H9 (cell line): ENCODE measurements around the gene OSBPL1A. TPM values are rescaled to one million over a fixed set of nuclear protein-coding genes. Genes with fewer than 3 reads are reported as not detected.

ENCODE experiments used
- DNase-seq: peaks from one replicate; pipeline ENCODE4 v3.0.0-alpha.2; 2017
- H2AFZ ChIP-seq: one replicate; pipeline ENCODE4 v1.6.1; 2013; ENCODE audit warnings: mild to moderate bottlenecking, low read length, control low read depth, moderate library complexity
- H2AK5ac ChIP-seq: 2 replicates; pipeline ENCODE4 v1.6.1; 2013; ENCODE audit warnings: low read length, control low read depth, mixed read lengths; ENCODE audit not compliant: insufficient read length
- H2BK120ac ChIP-seq: one replicate; pipeline ENCODE4 v1.6.1; 2013; ENCODE audit warnings: low read depth, mild to moderate bottlenecking, low read length, control low read depth, inconsistent platforms; ENCODE audit not compliant: poor library complexity, severe bottlenecking
- H2BK12ac ChIP-seq: 2 replicates; pipeline ENCODE4 v1.6.1; 2013; ENCODE audit warnings: low read length, control low read depth, mixed read lengths, low read depth; ENCODE audit not compliant: insufficient read length
- H2BK15ac ChIP-seq: 2 replicates; pipeline ENCODE4 v1.6.1; 2013; ENCODE audit warnings: low read depth, low read length, control low read depth
- H2BK20ac ChIP-seq: one replicate; pipeline ENCODE4 v1.6.1; 2013; ENCODE audit warnings: low read depth, mild to moderate bottlenecking, low read length, control low read depth, inconsistent platforms; ENCODE audit not compliant: poor library complexity, severe bottlenecking
- H2BK5ac ChIP-seq: 2 replicates; pipeline ENCODE4 v1.6.1; 2013; ENCODE audit warnings: low read length, control low read depth, mixed read lengths; ENCODE audit not compliant: insufficient read length
- H3K14ac ChIP-seq: 2 replicates; pipeline ENCODE4 v1.6.1; 2013; ENCODE audit warnings: low read length, control low read depth; ENCODE audit not compliant: insufficient read depth
- H3K18ac ChIP-seq: 2 replicates; pipeline ENCODE4 v1.6.1; 2013; ENCODE audit warnings: low read depth, mild to moderate bottlenecking, mixed read lengths, low read length, control low read depth; ENCODE audit not compliant: insufficient read length
- H3K23ac ChIP-seq: 2 replicates; pipeline ENCODE4 v1.6.1; 2013; ENCODE audit warnings: low read length, control low read depth, mixed read lengths, low read depth; ENCODE audit not compliant: insufficient read length
- H3K23me2 ChIP-seq: 2 replicates; pipeline ENCODE4 v1.6.1; 2013; ENCODE audit warnings: low read depth, mild to moderate bottlenecking, mixed read lengths, low read length, control low read depth; ENCODE audit not compliant: insufficient read length, poor library complexity, severe bottlenecking
- H3K27ac ChIP-seq: 2 replicates; pipeline ENCODE4 v1.5.1; 2013; ENCODE audit warnings: low read length, control low read depth, mixed read lengths, low read depth; ENCODE audit not compliant: insufficient read length
- H3K27me3 ChIP-seq: 2 replicates; pipeline ENCODE4 v1.6.1; 2013; ENCODE audit warnings: low read length, control low read depth, inconsistent platforms; ENCODE audit not compliant: insufficient read depth
- H3K4ac ChIP-seq: 2 replicates; pipeline ENCODE4 v1.6.1; 2013; ENCODE audit warnings: low read depth, mild to moderate bottlenecking, control low read depth, inconsistent platforms, low read length, moderate library complexity
- H3K4me1 ChIP-seq: 2 replicates; pipeline ENCODE4 v1.6.1; 2013; ENCODE audit warnings: low read length, control low read depth, inconsistent platforms; ENCODE audit not compliant: insufficient read depth
- H3K4me2 ChIP-seq: 2 replicates; pipeline ENCODE4 v1.6.1; 2013; ENCODE audit warnings: low read length, control low read depth, mixed read lengths; ENCODE audit not compliant: insufficient read length, insufficient read depth
- H3K56ac ChIP-seq: 2 replicates; pipeline ENCODE4 v1.6.1; 2013; ENCODE audit warnings: low read depth, mild to moderate bottlenecking, mixed read lengths, low read length, control low read depth; ENCODE audit not compliant: insufficient read length
- H3K79me1 ChIP-seq: 2 replicates; pipeline ENCODE4 v1.6.1; 2013; ENCODE audit warnings: low read depth, mild to moderate bottlenecking, moderate library complexity, low read length, control low read depth, inconsistent platforms; ENCODE audit not compliant: insufficient read depth, poor library complexity, severe bottlenecking
- H3K79me2 ChIP-seq: 2 replicates; pipeline ENCODE4 v1.6.1; 2013; ENCODE audit warnings: low read length, control low read depth, inconsistent platforms; ENCODE audit not compliant: insufficient read depth
- H3K9ac ChIP-seq: 2 replicates; pipeline ENCODE4 v1.6.1; 2013; ENCODE audit warnings: low read length, control low read depth, mixed read lengths; ENCODE audit not compliant: insufficient read length; ENCODE audit errors: extremely low read depth
- H3K9me3 ChIP-seq: one replicate; pipeline ENCODE4 v1.6.1; 2013; ENCODE audit warnings: low read depth, low read length, inconsistent platforms; ENCODE audit not compliant: control insufficient read depth
- H3T11ph ChIP-seq: one replicate; pipeline ENCODE4 v1.6.1; 2013; ENCODE audit warnings: mild to moderate bottlenecking, low read length, control low read depth, inconsistent platforms
- H4K20me1 ChIP-seq: one replicate; pipeline ENCODE4 v1.6.1; 2013; ENCODE audit not compliant: control insufficient read depth, insufficient read length, insufficient read depth
- H4K5ac ChIP-seq: 2 replicates; pipeline ENCODE4 v1.6.1; 2013; ENCODE audit warnings: low read depth, mild to moderate bottlenecking, mixed read lengths, low read length, control low read depth; ENCODE audit not compliant: insufficient read length
- H4K8ac ChIP-seq: replicated peaks from 2 replicates; pipeline ENCODE4 v1.6.1; 2013; ENCODE audit warnings: low read length, control low read depth, mixed read lengths, low read depth; ENCODE audit not compliant: insufficient read length
- H4K91ac ChIP-seq: 2 replicates; pipeline ENCODE4 v1.6.1; 2013; ENCODE audit warnings: low read depth, mild to moderate bottlenecking, moderate library complexity, mixed read lengths, low read length, control low read depth; ENCODE audit not compliant: insufficient read length
- H3K27ac Mint-ChIP-seq, 3 experiments: 2 replicates in 2 of 3; 3 replicates in 1 of 3; pipeline ENCODE4 v1.8.0; 2020 to 2021; ENCODE audit warnings: mixed read lengths in 3 of 3, mild to moderate bottlenecking in 1 of 3, moderate library complexity in 1 of 3
- H3K27me3 Mint-ChIP-seq: 2 replicates; pipeline ENCODE4 v1.8.0; 2021; ENCODE audit warnings: low read depth, mild to moderate bottlenecking, moderate library complexity, mixed read lengths
- H3K36me3 Mint-ChIP-seq, 3 experiments: 2 replicates in 2 of 3; 3 replicates in 1 of 3; pipeline ENCODE4 v1.8.0; 2020 to 2021; ENCODE audit warnings: low read depth in 3 of 3, mixed read lengths in 3 of 3; ENCODE audit not compliant: insufficient read depth in 1 of 3
- H3K4me1 Mint-ChIP-seq, 2 experiments: 2 replicates each; pipeline ENCODE4 v1.8.0; 2020; ENCODE audit warnings: mixed read lengths in 2 of 2
- H3K4me3 Mint-ChIP-seq, 2 experiments: 2 replicates in 1 of 2; 3 replicates in 1 of 2; pipeline ENCODE4 v1.8.0; 2020 to 2021; ENCODE audit warnings: mild to moderate bottlenecking in 2 of 2, mixed read lengths in 2 of 2, moderate library complexity in 1 of 2
- H3K9me3 Mint-ChIP-seq, 2 experiments: 2 replicates in 1 of 2; 3 replicates in 1 of 2; pipeline ENCODE4 v1.8.0; 2020; ENCODE audit warnings: mild to moderate bottlenecking in 2 of 2, mixed read lengths in 2 of 2, moderate library complexity in 1 of 2
- CTCF ChIP-seq: fragments of 200-600 bp; sonication (generic); conservative IDR thresholded peaks from 3 replicates; pipeline ENCODE4 v1.8.0; 2021; ENCODE audit warnings: antibody characterized with exemption, mild to moderate bottlenecking
- WGBS: extraction: QIAGEN DNeasy Blood & Tissue Kit; methylation state at CpG from one replicate; pipeline ENCODE4 v1.1.7; 2013; ENCODE audit warnings: missing lambda C conversion rate, low lambda C conversion rate, mixed read lengths; ENCODE audit not compliant: insufficient read length; ENCODE audit errors: extremely low coverage; 5-methylcytosine and 5-hydroxymethylcytosine counted together
- total RNA-seq: library from RNA; stranded (reverse); gene quantifications from 2 replicates; pipeline ENCODE4 v1.2.1, GENCODE V29; 2021

Gene OSBPL1A
- total RNA-seq, 1 experiment from 2014 or later = 33.9 TPM

DNA sequence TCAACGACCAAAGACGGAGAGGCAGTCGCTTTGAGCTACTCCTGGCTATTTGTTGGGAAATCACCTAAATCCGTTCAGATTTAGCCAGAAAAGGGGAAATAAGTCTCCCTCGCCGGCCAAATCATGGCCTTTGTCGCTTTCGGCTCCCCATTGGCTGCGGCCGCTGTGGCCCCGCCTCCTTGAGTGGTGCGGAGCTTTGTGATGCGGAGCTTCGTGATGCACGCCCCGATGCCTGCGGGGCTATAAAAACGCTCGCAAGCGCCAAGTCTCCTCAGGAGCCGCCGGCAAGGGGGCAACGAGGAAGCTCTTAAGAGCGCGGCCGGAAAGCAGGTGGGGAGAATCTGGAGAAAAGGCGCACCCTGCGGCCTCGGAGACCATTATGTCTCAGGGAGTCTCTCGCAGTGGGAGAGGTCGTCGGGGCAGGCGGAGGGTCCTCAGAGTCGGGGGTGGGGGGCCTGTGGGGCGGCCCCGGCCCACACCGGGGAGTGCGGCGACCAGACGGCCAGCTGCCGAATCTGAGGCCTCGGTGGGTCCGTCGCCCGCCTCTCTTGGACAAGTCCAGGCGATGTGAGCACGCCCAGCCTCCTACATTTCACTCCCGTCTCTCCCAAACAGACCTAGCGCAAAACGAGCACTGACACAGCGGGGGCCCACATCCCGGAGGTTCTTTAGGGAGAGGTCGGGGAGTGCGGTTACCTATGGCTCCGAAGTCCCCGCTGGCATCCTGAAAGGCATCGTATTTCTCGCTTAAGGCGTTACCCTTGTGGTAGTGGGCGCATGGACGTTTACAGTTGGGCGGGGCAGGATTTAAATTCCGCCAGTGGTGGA is 258.6 kb downstream of the OSBPL1A start, which contains the start of gene CABYR:
CABYR (plus strand) TSS at position 274 of the 828 bp plus-strand sequence. CDS start 4,053 bp downstream, outside the sequence.
- Mint-ChIP-seq H3K4me3 (peak within 1 kb of the TSS; percentile 81 to 84), H3K27ac (peak within 1 kb of the TSS; percentile 27 to 95 (median 56); a peak in 4 of 7 replicates), H3K9me3 (peaks cover 2 to 4% of the 10 kb centered on the region in 2 experiments; a peak in 3 of 5 replicates), H3K4me1 (peaks cover 25 to 30% of the 10 kb centered on the region in 2 experiments), H3K36me3 (peaks cover 2 to 7% (median 6%) of the 10 kb centered on the region in 3 experiments; a peak in 5 of 7 replicates), H3K27me3 (no peaks in the 10 kb centered on the region)
- Histone ChIP-seq H3K18ac (peak within 1 kb of the TSS; percentile 54), H3T11ph (no peak within 1 kb of the TSS), H2BK20ac (no peak within 1 kb of the TSS), H2BK15ac (no peak within 1 kb of the TSS), H3K79me2 (no peaks in the 10 kb centered on the region), H2BK120ac (no peak within 1 kb of the TSS), H2AK5ac (no peak within 1 kb of the TSS), H3K4me2 (peak within 1 kb of the TSS; percentile 53), H3K27ac (peak within 1 kb of the TSS; percentile 86), H3K23me2 (peaks cover 3% of the 10 kb centered on the region), H2AFZ (no peak within 1 kb of the TSS), H4K20me1 (no peaks in the 10 kb centered on the region), H3K9me3 (no peaks in the 10 kb centered on the region), H3K14ac (peak within 1 kb of the TSS; percentile 37; the same call in 1 of the 2 replicates), H3K79me1 (no peaks in the 10 kb centered on the region), H4K8ac (no peak within 1 kb of the TSS), H4K5ac (no peak within 1 kb of the TSS), H2BK12ac (no peak within 1 kb of the TSS), H3K27me3 (no peaks in the 10 kb centered on the region), H3K9ac (peak within 1 kb of the TSS; percentile 41), H3K4ac (no peak within 1 kb of the TSS), H4K91ac (no peak within 1 kb of the TSS), H3K4me1 (peaks cover 7% of the 10 kb centered on the region; the same call in 1 of the 2 replicates), H3K23ac (no peak within 1 kb of the TSS), H3K56ac (no peak within 1 kb of the TSS), H2BK5ac (no peak within 1 kb of the TSS)
- peak; percentile 95 for DNase-seq
- no CpG with 5 or more reads among the region's 63 CpGs for WGBS
- no peak for TF ChIP-seq CTCF
